Measurements from ENCODE around the gene BMP6.

BMP6 gene

DNA sequence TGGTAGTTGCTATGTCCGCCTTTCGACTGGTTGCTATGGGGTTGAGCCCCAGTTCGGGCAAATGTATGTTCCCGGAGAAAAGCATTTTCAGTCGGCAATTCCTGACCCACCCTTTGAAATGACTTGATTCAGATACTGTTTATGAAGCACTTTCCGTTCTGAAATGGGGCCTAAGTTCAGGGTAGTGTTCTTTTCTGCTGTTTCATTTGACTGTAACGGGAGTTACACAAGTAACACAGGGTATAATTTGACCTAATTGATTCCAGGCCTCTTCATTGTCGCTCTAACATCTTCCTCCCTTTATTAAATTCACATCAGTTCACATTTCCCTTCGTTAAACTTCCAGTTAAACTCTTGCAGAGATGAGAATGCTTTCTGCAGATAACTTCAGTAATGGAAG lies 85.5 kb downstream of the BMP6 start:
- H3K27ac ChIP-seq (ENCODE audit: low read length) = no peak overlapping the region
- peaks cover 74% of the 10 kb centered on the region for H3K79me2 ChIP-seq (ENCODE audit: low read length)
- DNase-seq = no peak
- H3K36me3 ChIP-seq (replicated peaks; ENCODE audit: insufficient read depth, low read length) = 0 out of 2 replicates have a peak, but pooled peaks cover 3% of the 10 kb centered on the region
- H4K20me1 ChIP-seq (ENCODE audit: insufficient read depth, low read length) = no peaks in the 10 kb centered on the region
- TF ChIP-seq EZH2phosphoT487 (IDR thresholded peaks at IDR 0.05; ENCODE audit: low read length) = no peak
- TF ChIP-seq, protein P1, sequence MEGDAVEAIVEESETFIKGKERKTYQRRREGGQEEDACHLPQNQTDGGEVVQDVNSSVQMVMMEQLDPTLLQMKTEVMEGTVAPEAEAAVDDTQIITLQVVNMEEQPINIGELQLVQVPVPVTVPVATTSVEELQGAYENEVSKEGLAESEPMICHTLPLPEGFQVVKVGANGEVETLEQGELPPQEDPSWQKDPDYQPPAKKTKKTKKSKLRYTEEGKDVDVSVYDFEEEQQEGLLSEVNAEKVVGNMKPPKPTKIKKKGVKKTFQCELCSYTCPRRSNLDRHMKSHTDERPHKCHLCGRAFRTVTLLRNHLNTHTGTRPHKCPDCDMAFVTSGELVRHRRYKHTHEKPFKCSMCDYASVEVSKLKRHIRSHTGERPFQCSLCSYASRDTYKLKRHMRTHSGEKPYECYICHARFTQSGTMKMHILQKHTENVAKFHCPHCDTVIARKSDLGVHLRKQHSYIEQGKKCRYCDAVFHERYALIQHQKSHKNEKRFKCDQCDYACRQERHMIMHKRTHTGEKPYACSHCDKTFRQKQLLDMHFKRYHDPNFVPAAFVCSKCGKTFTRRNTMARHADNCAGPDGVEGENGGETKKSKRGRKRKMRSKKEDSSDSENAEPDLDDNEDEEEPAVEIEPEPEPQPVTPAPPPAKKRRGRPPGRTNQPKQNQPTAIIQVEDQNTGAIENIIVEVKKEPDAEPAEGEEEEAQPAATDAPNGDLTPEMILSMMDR (IDR thresholded peaks at IDR 0.05; ENCODE audit: low read length) = no peak
- TF ChIP-seq EZH2 (optimal IDR thresholded peaks at IDR 0.05; ENCODE audit: low read depth, low read length) = no peak
- no peak overlapping the region for H2AFZ ChIP-seq (ENCODE audit: low read length)
- H3K9me3 ChIP-seq (replicated peaks; ENCODE audit: insufficient read depth, low read length) = no peaks in the 10 kb centered on the region
- no peaks in the 10 kb centered on the region for H3K27me3 ChIP-seq (replicated peaks; ENCODE audit: insufficient read depth, low read length)
- no peak overlapping the region for H3K4me3 ChIP-seq (ENCODE audit: low read length)
- H3K9me2 ChIP-seq (replicated peaks; ENCODE audit: insufficient read depth, low read length) = no peaks in the 10 kb centered on the region
- H3K4me2 ChIP-seq (ENCODE audit: low read depth, low read length) = no peak overlapping the region; the same call in 1 of the 2 replicates
- H3K9ac ChIP-seq (ENCODE audit: low read length) = no peak overlapping the region
- H3F3A ChIP-seq (ENCODE audit: insufficient read depth, low read length) = peaks cover 18% of the 10 kb centered on the region
- peaks cover 18% of the 10 kb centered on the region for H3K4me1 ChIP-seq (ENCODE audit: low read length)

DNA sequence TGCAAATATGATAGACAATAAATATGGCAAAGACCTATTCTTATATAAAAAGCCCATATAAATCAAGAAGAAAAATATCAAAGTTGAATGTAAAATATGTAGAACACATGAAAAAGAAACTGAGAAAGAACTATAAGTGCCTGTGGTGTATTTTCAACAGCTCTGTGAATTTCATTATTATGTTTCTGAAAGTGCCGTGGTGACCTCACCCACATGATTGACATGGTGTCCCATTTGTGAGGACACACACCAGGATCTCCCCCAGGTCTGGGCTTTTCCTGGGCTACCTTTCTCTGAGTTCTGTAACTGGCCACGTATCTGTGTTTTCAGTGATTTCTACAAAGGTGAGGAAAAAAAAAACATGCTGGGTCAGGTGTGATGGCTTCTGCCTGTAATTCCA lies 86.7 kb downstream of the BMP6 start:
- Histone ChIP-seq H3K9ac (ENCODE audit: low read length) (no peak overlapping the region), H3K9me2 (replicated peaks; ENCODE audit: insufficient read depth, low read length) (no peaks in the 10 kb centered on the region), H3F3A (ENCODE audit: insufficient read depth, low read length) (peaks cover 18% of the 10 kb centered on the region), H3K27me3 (replicated peaks; ENCODE audit: insufficient read depth, low read length) (no peaks in the 10 kb centered on the region), H2AFZ (ENCODE audit: low read length) (no peak overlapping the region), H3K27ac (ENCODE audit: low read length) (peak overlapping the region; percentile 15; the same call in 1 of the 2 replicates), H3K4me1 (ENCODE audit: low read length) (peaks cover 18% of the 10 kb centered on the region), H3K79me2 (ENCODE audit: low read length) (peaks cover 71% of the 10 kb centered on the region), H4K20me1 (ENCODE audit: insufficient read depth, low read length) (no peaks in the 10 kb centered on the region), H3K4me2 (ENCODE audit: low read depth, low read length) (peak overlapping the region; percentile 22; the same call in 1 of the 2 replicates), H3K9me3 (replicated peaks; ENCODE audit: insufficient read depth, low read length) (no peaks in the 10 kb centered on the region), H3K36me3 (replicated peaks; ENCODE audit: insufficient read depth, low read length) (0 out of 2 replicates have a peak, but pooled peaks cover 3% of the 10 kb centered on the region), H3K4me3 (ENCODE audit: low read length) (no peak overlapping the region)
- peak; percentile 54 for DNase-seq
- TF ChIP-seq EZH2 (optimal IDR thresholded peaks at IDR 0.05; ENCODE audit: low read depth, low read length) (no peak), EZH2phosphoT487 (IDR thresholded peaks at IDR 0.05; ENCODE audit: low read length) (no peak)
- TF ChIP-seq, protein P1 (IDR thresholded peaks at IDR 0.05; ENCODE audit: low read length) = no peak

DNA sequence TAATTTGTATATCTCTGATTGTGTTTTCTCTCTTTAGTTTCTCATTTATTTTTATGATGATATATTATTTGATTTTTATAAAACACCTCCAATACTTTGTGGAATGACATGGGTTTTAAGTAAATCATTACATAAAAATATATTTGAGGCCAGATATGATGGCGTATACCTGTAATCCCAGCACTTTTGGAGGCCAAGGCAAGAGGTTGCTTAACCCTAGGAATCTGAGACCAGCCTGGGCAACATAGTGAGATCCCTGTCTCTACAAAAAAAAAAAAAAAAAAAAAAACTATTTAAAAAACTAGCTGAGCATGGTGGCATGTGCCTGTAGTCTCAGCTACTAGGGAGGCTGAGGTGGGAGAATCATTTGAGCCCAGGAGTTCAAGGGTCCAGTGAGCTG lies 87.3 kb downstream of the BMP6 start:
- Histone ChIP-seq H3K9ac (ENCODE audit: low read length) (no peak overlapping the region), H3K9me3 (replicated peaks; ENCODE audit: insufficient read depth, low read length) (no peaks in the 10 kb centered on the region), H3K4me3 (ENCODE audit: low read length) (no peak overlapping the region), H3F3A (ENCODE audit: insufficient read depth, low read length) (peaks cover 18% of the 10 kb centered on the region), H3K79me2 (ENCODE audit: low read length) (peaks cover 75% of the 10 kb centered on the region), H3K27me3 (replicated peaks; ENCODE audit: insufficient read depth, low read length) (no peaks in the 10 kb centered on the region), H3K27ac (ENCODE audit: low read length) (no peak overlapping the region), H3K36me3 (replicated peaks; ENCODE audit: insufficient read depth, low read length) (0 out of 2 replicates have a peak, but pooled peaks cover 3% of the 10 kb centered on the region), H3K4me1 (ENCODE audit: low read length) (peaks cover 18% of the 10 kb centered on the region), H2AFZ (ENCODE audit: low read length) (no peak overlapping the region), H4K20me1 (ENCODE audit: insufficient read depth, low read length) (no peaks in the 10 kb centered on the region), H3K4me2 (ENCODE audit: low read depth, low read length) (no peak overlapping the region), H3K9me2 (replicated peaks; ENCODE audit: insufficient read depth, low read length) (no peaks in the 10 kb centered on the region)
- no peak for DNase-seq
- TF ChIP-seq, protein P1 (IDR thresholded peaks at IDR 0.05; ENCODE audit: low read length) = no peak

Data from MM.1S (cell line).